Epithelial cell of proximal tubule (primary cell): Measurements from ENCODE around the gene TCF21. TPM values are rescaled to one million over a fixed set of nuclear protein-coding genes. Genes with fewer than 3 reads are reported as not detected.

Experiments
- DNase-seq: peaks from one replicate; pipeline ENCODE4 v3.0.0-alpha.2; 2011; ENCODE audit warnings: low read depth
- H3K4me3 ChIP-seq: 2 replicates; pipeline ENCODE4 v1.5.1; 2011; ENCODE audit warnings: low read depth, mild to moderate bottlenecking, low read length
- CTCF ChIP-seq: conservative IDR thresholded peaks from 2 replicates; pipeline ENCODE4 v1.5.1; 2012; ENCODE audit warnings: low read depth, mild to moderate bottlenecking, low read length
- total RNA-seq: library from RNA; depleted of rRNA; stranded (reverse); fragments of >200 nt; gene quantifications from 2 replicates; pipeline ENCODE4 v1.2.3, GENCODE V29; 2015

TCF21 gene
- 0.23 and 1.0 TPM in 2 replicates for total RNA-seq

GRCh38 chr6:133888929-133889556 lies at the start of gene TCF21:
Gene TCF21, plus strand, starts transcription at chr6:133889113. Its CDS starts 285 bp downstream, at chr6:133889398.
- H3K4me3 ChIP-seq: no peak within 1 kb of the TSS
- DNase-seq: no peak

GRCh38 chr6:133841176-133841575 lies 47.7 kb upstream of the TCF21 start:
- no peak for TF ChIP-seq CTCF
- no peak overlapping the region for H3K4me3 ChIP-seq
- DNase-seq: no peak

More at GRCh38 chr6:133888929-133889556, at the start of gene TCF21:
- no peak for TF ChIP-seq CTCF

GRCh38 chr6:133843098-133843497 lies 45.8 kb upstream of the TCF21 start:
- DNase-seq: no peak
- TF ChIP-seq CTCF: no peak

GRCh38 chr6:133844709-133845108 lies 44.2 kb upstream of the TCF21 start:
- no peak for TF ChIP-seq CTCF
- DNase-seq: no peak
- H3K4me3 ChIP-seq: no peak overlapping the region

More at GRCh38 chr6:133843098-133843497, 45.8 kb upstream of the TCF21 start:
- no peak overlapping the region for H3K4me3 ChIP-seq

- no peak for DNase-seq
Measured at GRCh38 chr6:133854041-133854363, 34.9 kb upstream of the TCF21 start.

GRCh38 chr6:133854364-133855275 lies 34.3 kb upstream of the TCF21 start:
- DNase-seq: no peak
- TF ChIP-seq CTCF: peak; percentile 18
- no peak overlapping the region for H3K4me3 ChIP-seq

More at GRCh38 chr6:133854041-133854363, 34.9 kb upstream of the TCF21 start:
- no peak overlapping the region for H3K4me3 ChIP-seq
- no peak for TF ChIP-seq CTCF
